WI38 (cell line): Measurements from ENCODE around the gene ARFRP1.
A peak's percentile ranks its signal among the peaks of the same experiment; 100 is the strongest.

Source experiments
- H3K4me3 ChIP-seq: 2 replicates; pipeline ENCODE4 v1.5.1; 2011; ENCODE audit warnings: low read depth, mild to moderate bottlenecking, control low read depth, low read length
- CTCF ChIP-seq: IDR thresholded peaks from 2 replicates; pipeline ENCODE4 v1.5.1; 2012; ENCODE audit warnings: low read depth, mild to moderate bottlenecking, control low read depth, low read length

The ARFRP1 gene

GRCh38 chr20:63706027-63706695 lies 1.6 kb downstream of the ARFRP1 start:
- TF ChIP-seq CTCF, result no peak
- H3K4me3 ChIP-seq, result peak overlapping the region; percentile 87

- no peak for TF ChIP-seq CTCF
- H3K4me3 ChIP-seq, result no peak overlapping the region
Observed at GRCh38 chr20:63705232-63706026, 2.3 kb downstream of the ARFRP1 start.

- H3K4me3 ChIP-seq, result no peak overlapping the region
- no peak for TF ChIP-seq CTCF
Observed at GRCh38 chr20:63704749-63705117, 3.0 kb downstream of the ARFRP1 start.

- no peak for TF ChIP-seq CTCF
- H3K4me3 ChIP-seq, result no peak overlapping the region
Observed at GRCh38 chr20:63703976-63704748, 3.6 kb downstream of the ARFRP1 start.

GRCh38 chr20:63703471-63703975 lies 4.3 kb downstream of the ARFRP1 start:
- no peak overlapping the region for H3K4me3 ChIP-seq
- TF ChIP-seq CTCF, result no peak

- no peak for TF ChIP-seq CTCF
- H3K4me3 ChIP-seq, result no peak overlapping the region
Observed at GRCh38 chr20:63702751-63703470, 4.9 kb downstream of the ARFRP1 start.
